IMR-90 (cell line): ENCODE data around the gene TGM1. TPM values are rescaled to one million over a fixed set of nuclear protein-coding genes. Genes with fewer than 3 reads are reported as not detected.

Source experiments
- ATAC-seq: fragments of 200-7000 bp; cut with Tn5 transposase; 2 replicates; pipeline ENCODE4 v1.9.1; 2020; ENCODE audit warnings: low read depth, mild to moderate bottlenecking, moderate library complexity
- BruUV-seq: library from RNA; stranded (reverse); fragments of 400-500 nt; replicated peaks from 2 replicates; lab custom pipeline; 2021; lab: Mats Ljungman, UMichigan
- CTCF ChIA-PET: fragments of 300-600 bp; formaldehyde crosslinking; extraction: SDS; loops from one replicate; lab custom pipeline; 2021; ENCODE audit warnings: antibody characterized with exemption; lab: Yijun Ruan, JAX
- POLR2A ChIA-PET: fragments of 300-600 bp; sonication (Branson Sonifier 250); formaldehyde crosslinking; loops from one replicate; lab custom pipeline; 2022; ENCODE audit warnings: antibody characterized with exemption; ENCODE audit not compliant: unreplicated experiment; lab: Charles Lee
- DNase-seq: peaks from one replicate; pipeline ENCODE4 v3.0.0; 2013
- H2AFZ ChIP-seq: replicated peaks from 2 replicates; pipeline ENCODE3; 2013; ENCODE audit warnings: low read length, mild to moderate bottlenecking; ENCODE audit not compliant: poor library complexity
- H2AK5ac ChIP-seq: 2 replicates; pipeline ENCODE4 v1.6.1; 2013; ENCODE audit warnings: low read depth, low read length, inconsistent platforms
- H2AK9ac ChIP-seq: replicated peaks from 2 replicates; pipeline ENCODE3; 2013; ENCODE audit warnings: mild to moderate bottlenecking, low read depth, low read length, moderate library complexity; ENCODE audit not compliant: poor library complexity
- H2BK120ac ChIP-seq: 2 replicates; pipeline ENCODE4 v1.6.1; 2013; ENCODE audit warnings: low read depth, low read length, inconsistent platforms
- H2BK15ac ChIP-seq: 3 replicates; pipeline ENCODE4 v1.6.1; 2013; ENCODE audit warnings: low read depth, low read length, inconsistent platforms
- H2BK20ac ChIP-seq: 2 replicates; pipeline ENCODE4 v1.6.1; 2013; ENCODE audit warnings: low read depth, mild to moderate bottlenecking, inconsistent platforms, low read length, moderate library complexity
- H2BK5ac ChIP-seq: 2 replicates; pipeline ENCODE4 v1.6.1; 2013; ENCODE audit warnings: mild to moderate bottlenecking, low read depth, low read length, inconsistent platforms; ENCODE audit not compliant: poor library complexity, severe bottlenecking
- H3K14ac ChIP-seq: replicated peaks from 2 replicates; pipeline ENCODE4 v1.6.1; 2013; ENCODE audit warnings: low read depth, low read length, inconsistent platforms
- H3K18ac ChIP-seq: 2 replicates; pipeline ENCODE4 v1.6.1; 2013; ENCODE audit warnings: low read depth, low read length, control low read depth
- H3K23ac ChIP-seq: 2 replicates; pipeline ENCODE4 v1.6.1; 2013; ENCODE audit warnings: low read depth, low read length, inconsistent platforms
- H3K27ac ChIP-seq: 2 replicates; pipeline ENCODE4 v1.5.1; 2013; ENCODE audit warnings: mild to moderate bottlenecking, control low read depth, low read length; ENCODE audit not compliant: insufficient read depth
- H3K27me3 ChIP-seq: 2 replicates; pipeline ENCODE4 v1.6.1; 2013; ENCODE audit warnings: low read length; ENCODE audit not compliant: control insufficient read depth, insufficient read depth
- H3K36me3 ChIP-seq: 2 replicates; pipeline ENCODE4 v1.6.1; 2013; ENCODE audit warnings: low read length, mixed read lengths; ENCODE audit not compliant: control insufficient read depth, insufficient read depth
- H3K4ac ChIP-seq: 2 replicates; pipeline ENCODE4 v1.6.1; 2013; ENCODE audit warnings: low read depth, low read length, inconsistent platforms
- H3K4me1 ChIP-seq: 2 replicates; pipeline ENCODE4 v1.6.1; 2013; ENCODE audit warnings: low read length, mixed read lengths; ENCODE audit not compliant: control insufficient read depth, insufficient read depth
- H3K4me2 ChIP-seq: 2 replicates; pipeline ENCODE4 v1.6.1; 2013; ENCODE audit warnings: low read depth, mild to moderate bottlenecking, control low read depth, low read length, moderate library complexity
- H3K4me3 ChIP-seq: 2 replicates; pipeline ENCODE4 v1.5.1; 2013; ENCODE audit warnings: low read depth, mild to moderate bottlenecking, control low read depth, low read length, moderate library complexity; ENCODE audit not compliant: insufficient read depth
- H3K56ac ChIP-seq: 2 replicates; pipeline ENCODE4 v1.6.1; 2013; ENCODE audit warnings: low read length, inconsistent platforms; ENCODE audit not compliant: insufficient read depth; ENCODE audit errors: extremely low read depth
- H3K79me1 ChIP-seq, 2 experiments: 2 replicates each; pipeline ENCODE4 v1.6.1; 2013; ENCODE audit warnings: low read length in 2 of 2, inconsistent platforms in 1 of 2, low read depth in 1 of 2
- H3K9ac ChIP-seq: 2 replicates; pipeline ENCODE4 v1.6.1; 2013; ENCODE audit warnings: low read depth, low read length, control low read depth
- H3K9me1 ChIP-seq: 2 replicates; pipeline ENCODE4 v1.6.1; 2013; ENCODE audit warnings: low read length, inconsistent platforms; ENCODE audit not compliant: insufficient read depth
- H3K9me3 ChIP-seq: 2 replicates; pipeline ENCODE4 v1.6.1; 2013; ENCODE audit warnings: low read length; ENCODE audit not compliant: control insufficient read depth, insufficient read depth
- H4K20me1 ChIP-seq: 2 replicates; pipeline ENCODE4 v1.6.1; 2013; ENCODE audit warnings: low read length, inconsistent platforms; ENCODE audit not compliant: insufficient read depth
- H4K5ac ChIP-seq: 2 replicates; pipeline ENCODE4 v1.6.1; 2013; ENCODE audit warnings: mild to moderate bottlenecking, low read depth, low read length, control low read depth
- H4K8ac ChIP-seq, 2 experiments: 2 replicates each; pipeline ENCODE4 v1.6.1; 2013; ENCODE audit warnings: low read depth in 2 of 2, low read length in 2 of 2, control low read depth in 1 of 2, inconsistent platforms in 1 of 2
- H4K91ac ChIP-seq: 2 replicates; pipeline ENCODE4 v1.6.1; 2013; ENCODE audit warnings: low read depth, low read length, inconsistent platforms; ENCODE audit not compliant: insufficient read depth
- BHLHE40 ChIP-seq: fragments of 150-350 bp; IDR thresholded peaks from 2 replicates; pipeline ENCODE4 v1.6.1; 2016; ENCODE audit warnings: mild to moderate bottlenecking, low read depth, low read length
- CEBPB ChIP-seq: IDR thresholded peaks from 2 replicates; pipeline ENCODE4 v1.6.1; 2012; ENCODE audit warnings: low read depth, low read length, improper control_type of control experiment
- CHD1 ChIP-seq: IDR thresholded peaks from 2 replicates; pipeline ENCODE4 v1.6.1; 2012; ENCODE audit warnings: low read depth, low read length, improper control_type of control experiment
- FOS ChIP-seq: fragments of 150-350 bp; IDR thresholded peaks from 2 replicates; pipeline ENCODE4 v1.6.1; 2016; ENCODE audit warnings: low read depth, low read length
- MAFK ChIP-seq: IDR thresholded peaks from 2 replicates; pipeline ENCODE4 v1.6.1; 2012; ENCODE audit warnings: low read depth, low read length, improper control_type of control experiment
- MAZ ChIP-seq: IDR thresholded peaks from 2 replicates; pipeline ENCODE4 v1.6.1; 2012; ENCODE audit warnings: low read depth, mild to moderate bottlenecking, low read length, improper control_type of control experiment, moderate library complexity, borderline replicate concordance
- MXI1 ChIP-seq: IDR thresholded peaks from 2 replicates; pipeline ENCODE4 v1.6.1; 2012; ENCODE audit warnings: low read depth, mild to moderate bottlenecking, low read length, moderate library complexity, borderline replicate concordance
- NFE2L2 ChIP-seq: fragments of 150-350 bp; IDR thresholded peaks from 2 replicates; pipeline ENCODE4 v1.6.1; 2016; ENCODE audit warnings: low read depth, mild to moderate bottlenecking, low read length
- POLR2A ChIP-seq: IDR thresholded peaks from 2 replicates; pipeline ENCODE4 v1.6.1; 2012; ENCODE audit warnings: mild to moderate bottlenecking, low read depth, low read length
- RAD21 ChIP-seq: IDR thresholded peaks from 2 replicates; pipeline ENCODE4 v1.6.1; 2012; ENCODE audit warnings: low read length, improper control_type of control experiment
- RCOR1 ChIP-seq: IDR thresholded peaks from 2 replicates; pipeline ENCODE4 v1.6.1; 2012; ENCODE audit warnings: mild to moderate bottlenecking, low read length, improper control_type of control experiment; ENCODE audit not compliant: insufficient replicate concordance
- RFX5 ChIP-seq: IDR thresholded peaks from 2 replicates; pipeline ENCODE4 v1.8.0; 2012; ENCODE audit warnings: low read depth, mild to moderate bottlenecking, low read length, moderate library complexity
- SMC3 ChIP-seq: fragments of 150-350 bp; IDR thresholded peaks from 2 replicates; pipeline ENCODE4 v1.6.1; 2016; ENCODE audit warnings: low read depth, mild to moderate bottlenecking, antibody characterized with exemption, low read length, moderate library complexity
- WGBS, 2 experiments: methylation state at CpG; one replicate each; pipeline versions ENCODE4 v1.1.5 to v1.1.7; 2013; ENCODE audit warnings: missing lambda C conversion rate in 2 of 2; ENCODE audit not compliant: insufficient read length in 1 of 2; ENCODE audit errors: extremely low coverage in 2 of 2; 5-methylcytosine and 5-hydroxymethylcytosine counted together
- dilution Hi-C: fragments of 300-500 bp; cut with HindIII; formaldehyde crosslinking; loops from one replicate; pipeline ENCODE4 v1.14.3; 2018; ENCODE audit warnings: low sequenced_read_pairs; ENCODE audit not compliant: unreplicated experiment
- in situ Hi-C: fragments of 300-500 bp; cut with MboI; formaldehyde crosslinking; loops from 3 replicates; pipeline ENCODE4 v1.14.3; 2019; ENCODE audit warnings: low sequenced_read_pairs, inconsistent platforms, mixed read lengths
- intact Hi-C: fragments of 100-400 bp; cut with micrococcal nuclease; formaldehyde crosslinking; loops from 2 replicates; pipeline ENCODE4 v1.10.0; 2022
- polyA plus RNA-seq, 3 experiments: library from polyadenylated mRNA; depleted of rRNA; stranded (reverse); fragments of >200 nt; gene quantifications; 2 replicates each; pipeline ENCODE4 v1.2.3, GENCODE V29; 2012; ENCODE audit warnings: low replicate concordance in 1 of 3
- total RNA-seq: library from RNA; depleted of rRNA; stranded (reverse); fragments of >200 nt; gene quantifications from 2 replicates; pipeline ENCODE4 v1.2.3, GENCODE V29; 2012
- TF ChIP-seq, protein P1 (sequence below): fragments of 150-350 bp; IDR thresholded peaks from 2 replicates; pipeline ENCODE4 v1.6.1; 2016; ENCODE audit warnings: low read depth, mild to moderate bottlenecking, low read length, moderate library complexity, borderline replicate concordance

TGM1 gene
- total and polyA plus RNA-seq, 2 of the 4 experiments (the other 2 are of a cell fraction), result 0.72 to 3.3 TPM

- TF ChIP-seq RAD21 (no peak), FOS (no peak), CHD1 (no peak)
Observed at GRCh38 chr14:24282736-24283135, 19.8 kb upstream of the TGM1 start (continued).

DNA sequence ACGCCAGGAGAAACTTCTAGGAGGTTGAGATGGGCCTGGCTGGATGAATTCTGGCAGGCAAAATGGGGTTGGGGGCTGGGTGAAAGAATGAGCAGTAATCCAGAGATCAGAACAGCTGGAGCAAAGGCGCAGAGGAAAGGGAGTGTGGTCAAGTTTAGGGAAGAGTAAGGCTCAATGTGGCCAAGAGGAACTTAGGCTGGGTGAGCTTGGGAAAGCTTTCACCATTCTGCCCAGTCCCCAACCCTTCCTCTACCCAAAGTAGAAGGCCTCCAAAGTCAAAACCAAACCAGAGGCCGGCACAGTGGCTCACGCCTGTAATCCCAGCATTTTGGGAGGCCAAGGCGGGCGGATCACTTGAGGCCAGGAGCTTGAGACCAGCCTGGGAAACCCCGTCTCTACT, 18.7 kb upstream of the TGM1 start:
- H2BK5ac ChIP-seq, result no peak overlapping the region
- no peak overlapping the region for H3K14ac ChIP-seq
- no peak overlapping the region for H2BK20ac ChIP-seq
- H3K9me3 ChIP-seq, result no peaks in the 10 kb centered on the region
- no peaks in the 10 kb centered on the region; the same call in 1 of the 2 replicates for H3K9me1 ChIP-seq
- H3K27me3 ChIP-seq, result no peaks in the 10 kb centered on the region
- no peak overlapping the region for H3K56ac ChIP-seq
- H2BK15ac ChIP-seq, result no peak overlapping the region
- H4K91ac ChIP-seq, result no peak overlapping the region
- in situ Hi-C loops, result no loop called here
- H2AK9ac ChIP-seq, result no peak overlapping the region
- no peaks in the 10 kb centered on the region; the same call in 1 of the 2 replicates for H4K20me1 ChIP-seq
- H3K4ac ChIP-seq, result no peak overlapping the region
- H3K4me2 ChIP-seq, result no peak overlapping the region
- intact Hi-C loops, result no loop called here
- no peak overlapping the region for H4K5ac ChIP-seq
- 89% methylated on average over 3 of the region's 7 CpGs; no CpG with 5 or more reads in 1 of the 2 experiments for WGBS, 2 experiments
- DNase-seq, result no peak
- H3K4me1 ChIP-seq, result no peaks in the 10 kb centered on the region; the same call in 1 of the 2 replicates
- no peak overlapping the region for H3K23ac ChIP-seq
- no peak overlapping the region for H3K4me3 ChIP-seq
- POLR2A ChIA-PET, result no interaction called here
- H3K36me3 ChIP-seq, result no peaks in the 10 kb centered on the region
- no peak overlapping the region for H2BK120ac ChIP-seq
- BruUV-seq, result no TSS peak
- dilution Hi-C loops, result no loop called here
- TF ChIP-seq RCOR1 (no peak), POLR2A (no peak), MXI1 (no peak), CEBPB (no peak), BHLHE40 (no peak), SMC3 (no peak), RAD21 (no peak), FOS (no peak), MAZ (no peak), NFE2L2 (no peak), MAFK (no peak), RFX5 (no peak)
- TF ChIP-seq, protein P1, sequence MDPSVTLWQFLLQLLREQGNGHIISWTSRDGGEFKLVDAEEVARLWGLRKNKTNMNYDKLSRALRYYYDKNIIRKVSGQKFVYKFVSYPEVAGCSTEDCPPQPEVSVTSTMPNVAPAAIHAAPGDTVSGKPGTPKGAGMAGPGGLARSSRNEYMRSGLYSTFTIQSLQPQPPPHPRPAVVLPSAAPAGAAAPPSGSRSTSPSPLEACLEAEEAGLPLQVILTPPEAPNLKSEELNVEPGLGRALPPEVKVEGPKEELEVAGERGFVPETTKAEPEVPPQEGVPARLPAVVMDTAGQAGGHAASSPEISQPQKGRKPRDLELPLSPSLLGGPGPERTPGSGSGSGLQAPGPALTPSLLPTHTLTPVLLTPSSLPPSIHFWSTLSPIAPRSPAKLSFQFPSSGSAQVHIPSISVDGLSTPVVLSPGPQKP, result no peak
- no peak overlapping the region for H3K18ac ChIP-seq
- ATAC-seq, result no peak
- no peak overlapping the region for H2AFZ ChIP-seq
- H2AK5ac ChIP-seq, result no peak overlapping the region
- H3K27ac ChIP-seq, result no peak overlapping the region
- H3K9ac ChIP-seq, result no peak overlapping the region
- H4K8ac ChIP-seq, result no peak overlapping the region
- CTCF ChIA-PET, result no interaction called here
- peaks cover 0 to 11% of the 10 kb centered on the region in 2 experiments for H3K79me1 ChIP-seq
